Stimulated activated memory B cell treated with anti-CD40 and anti-IgM and Interleukin-4, amounts not matched to agents 10 μg/mL and 1 μg/mL and 100 μg/mL, for 72 hours (primary cell): ENCODE results near the gene ARHGEF39.
"Not testable (repeated sequence)": the region's sequence is repeated elsewhere in the genome, so short reads cannot be mapped to it uniquely, and the experiment has no call there.

Experiments
- ATAC-seq: fragments of 150-1000 bp; cut with Tn5 transposase; 2 replicates; pipeline ENCODE4 v1.10.0; 2021
- H3K27ac Mint-ChIP-seq: one replicate; pipeline ENCODE4 v1.8.0; 2022; ENCODE audit warnings: mild to moderate bottlenecking, mixed read lengths
- H3K27me3 Mint-ChIP-seq: one replicate; pipeline ENCODE4 v1.8.0; 2022; ENCODE audit warnings: mixed read lengths
- H3K36me3 Mint-ChIP-seq: one replicate; pipeline ENCODE4 v1.8.0; 2022; ENCODE audit warnings: mixed read lengths
- H3K4me1 Mint-ChIP-seq: one replicate; pipeline ENCODE4 v1.8.0; 2022; ENCODE audit warnings: mixed read lengths
- H3K4me3 Mint-ChIP-seq: one replicate; pipeline ENCODE4 v1.8.0; 2022; ENCODE audit warnings: mild to moderate bottlenecking, moderate library complexity, mixed read lengths
- H3K9me3 Mint-ChIP-seq: one replicate; pipeline ENCODE4 v1.8.0; 2022; ENCODE audit warnings: mixed read lengths

ARHGEF39 gene

DNA sequence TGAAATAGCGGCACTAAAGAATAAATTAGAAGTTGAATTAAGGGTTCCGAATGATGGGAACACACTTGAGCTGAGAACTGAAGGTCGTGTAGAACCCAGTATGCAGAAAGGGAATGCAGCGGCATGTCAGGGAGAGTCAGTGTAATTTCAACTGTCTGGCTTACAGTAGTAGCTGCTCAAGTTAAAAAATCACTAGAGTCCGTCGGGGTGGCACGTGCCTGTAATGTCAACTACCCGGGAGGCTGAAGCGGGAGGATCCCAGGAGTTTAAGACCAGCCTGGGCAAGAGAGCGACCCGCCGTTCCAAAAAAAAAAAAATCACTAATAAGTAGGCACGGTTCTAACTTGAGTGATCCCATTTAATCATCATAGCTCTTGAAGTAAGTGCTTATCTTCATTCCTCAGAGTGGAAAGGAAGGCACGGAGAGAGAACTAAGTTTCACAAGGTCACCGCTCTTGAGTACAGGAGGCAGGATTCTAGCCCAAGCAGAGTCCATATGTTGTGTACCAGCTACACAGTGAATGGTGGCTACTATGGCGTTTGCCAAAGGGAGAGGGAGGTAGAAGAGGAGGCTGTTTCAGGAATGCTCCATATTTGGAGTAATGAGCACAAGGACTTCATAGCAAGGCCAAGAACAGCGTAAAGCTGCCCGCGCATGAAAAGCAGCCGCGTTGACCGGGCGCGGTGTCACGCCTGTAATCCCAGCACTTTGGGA, 8.0 kb downstream of the ARHGEF39 start:
- peaks cover 22% of the 10 kb centered on the region for H3K36me3 Mint-ChIP-seq
- peak overlapping the region; percentile 99 for H3K27ac Mint-ChIP-seq
- H3K4me3 Mint-ChIP-seq = peak overlapping the region; percentile 94
- no peaks in the 10 kb centered on the region for H3K27me3 Mint-ChIP-seq
- H3K9me3 Mint-ChIP-seq = no peaks in the 10 kb centered on the region
- no peak for ATAC-seq
- peaks cover 59% of the 10 kb centered on the region for H3K4me1 Mint-ChIP-seq

DNA sequence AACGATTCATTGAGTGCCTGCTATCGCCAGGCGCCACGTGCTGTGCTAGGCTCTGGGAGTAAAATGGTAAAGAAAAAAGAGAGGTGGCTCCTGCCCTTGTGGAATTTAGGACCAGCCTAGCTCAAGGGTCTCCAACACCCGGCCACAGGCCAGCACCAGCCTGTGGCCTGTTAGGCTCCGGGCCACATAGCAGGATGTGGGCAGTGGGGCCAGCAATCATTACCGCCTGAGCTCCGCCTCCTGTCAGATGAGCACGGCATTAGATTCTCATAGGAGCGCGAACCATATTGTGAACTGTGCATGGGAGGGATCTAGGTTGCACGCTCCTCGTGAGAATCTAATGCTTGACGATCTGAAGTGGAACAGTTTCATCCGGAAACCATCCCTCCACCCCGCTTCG, 8.6 kb downstream of the ARHGEF39 start:
- H3K27ac Mint-ChIP-seq = peak overlapping the region; percentile 99
- no peak overlapping the region for H3K4me3 Mint-ChIP-seq
- H3K9me3 Mint-ChIP-seq = no peaks in the 10 kb centered on the region
- H3K36me3 Mint-ChIP-seq = peaks cover 22% of the 10 kb centered on the region
- H3K27me3 Mint-ChIP-seq = no peaks in the 10 kb centered on the region
- ATAC-seq = no peak
- peaks cover 60% of the 10 kb centered on the region for H3K4me1 Mint-ChIP-seq

DNA sequence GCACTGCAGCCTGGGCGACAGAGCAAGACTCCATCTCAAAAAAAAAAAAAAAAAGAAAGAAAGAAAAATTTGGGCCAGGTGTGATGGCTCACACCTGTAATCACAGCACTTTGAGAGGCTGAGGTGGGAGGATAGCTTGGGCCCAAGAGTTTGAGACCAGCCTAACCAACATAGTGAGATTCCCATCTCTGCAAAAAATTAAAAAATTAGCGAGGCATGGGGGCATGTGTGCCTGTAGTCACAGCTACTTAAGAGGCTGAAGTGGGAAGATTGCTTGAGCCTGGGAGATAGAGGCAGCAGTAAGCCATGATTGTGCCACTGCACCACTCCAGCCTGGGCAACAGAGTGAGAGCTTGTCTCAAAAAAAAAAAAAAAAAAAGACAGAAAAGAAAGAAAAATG, 11.4 kb downstream of the ARHGEF39 start:
- H3K9me3 Mint-ChIP-seq = no peaks in the 10 kb centered on the region

DNA sequence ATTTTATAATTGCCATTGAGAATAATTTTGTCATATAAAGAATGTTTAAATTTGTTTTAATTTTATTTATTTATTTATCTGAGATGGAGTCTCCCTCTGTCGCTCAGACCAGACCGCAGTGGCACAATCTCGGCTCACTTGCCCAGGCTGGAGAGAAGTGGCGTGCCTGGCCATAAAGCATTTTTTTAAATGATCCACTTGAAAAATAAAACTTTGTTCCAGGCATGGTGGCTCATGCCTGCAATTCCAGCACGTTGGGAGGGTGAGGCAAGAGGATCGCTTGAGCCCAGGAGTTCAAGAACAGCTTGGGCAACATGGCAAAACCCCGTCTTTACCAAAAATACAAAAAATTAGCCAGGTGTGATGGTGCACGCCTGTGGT, 12.2 kb downstream of the ARHGEF39 start:
- Mint-ChIP-seq H3K27me3 (no peaks in the 10 kb centered on the region), H3K27ac (peak overlapping the region; percentile 21), H3K4me1 (peaks cover 58% of the 10 kb centered on the region)

More for the DNA sequence above, 11.4 kb downstream of the ARHGEF39 start:
- Mint-ChIP-seq H3K27me3 (no peaks in the 10 kb centered on the region), H3K4me3 (no peak overlapping the region), H3K27ac (peak overlapping the region; percentile 21), H3K36me3 (no peaks in the 10 kb centered on the region), H3K4me1 (peaks cover 52% of the 10 kb centered on the region)
- no peak for ATAC-seq

DNA sequence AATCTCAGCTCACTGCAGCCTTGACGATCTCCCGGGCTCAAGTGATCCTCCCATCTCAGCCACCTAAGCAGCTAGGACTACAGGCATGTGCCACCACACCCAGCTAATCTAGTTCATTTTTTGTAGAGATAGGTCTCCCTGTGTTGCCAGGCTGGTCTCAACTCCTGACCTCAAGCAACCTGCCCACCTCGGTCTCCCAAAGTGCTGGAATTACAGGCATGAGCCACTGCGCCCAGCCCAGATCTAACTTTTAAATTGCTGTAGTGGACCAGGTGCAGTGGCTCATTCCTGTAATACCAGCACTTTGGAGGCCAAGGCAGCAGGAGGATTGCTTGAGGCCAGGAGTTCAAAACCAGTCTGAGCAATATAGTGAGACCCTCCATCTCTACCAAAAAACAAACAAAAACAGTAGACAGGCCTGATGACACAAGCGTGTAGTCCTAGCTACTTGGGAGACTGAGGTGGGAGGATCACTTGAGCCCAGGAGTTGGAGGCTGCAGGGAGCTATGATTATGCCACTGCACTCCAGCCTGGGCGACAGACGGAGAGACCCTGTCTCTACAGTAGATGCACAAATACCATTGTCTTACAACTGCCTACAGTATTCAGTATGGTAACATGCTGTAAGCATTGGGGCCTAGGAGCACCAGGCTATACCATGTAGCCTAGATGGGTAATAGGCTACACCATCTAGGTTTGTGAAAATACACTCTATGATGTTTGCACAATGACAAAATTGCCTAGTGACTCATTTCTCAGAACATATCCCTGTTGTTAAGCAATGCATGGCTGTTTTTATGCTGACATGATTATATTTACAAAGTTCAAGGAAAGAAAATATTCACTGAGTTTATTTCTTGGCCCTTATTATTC, 12.8 kb downstream of the ARHGEF39 start:
- peaks cover 58% of the 10 kb centered on the region for H3K4me1 Mint-ChIP-seq
- H3K27me3 Mint-ChIP-seq = no peaks in the 10 kb centered on the region
- peak overlapping the region; percentile 10 for H3K4me3 Mint-ChIP-seq
- ATAC-seq = no peak
- H3K36me3 Mint-ChIP-seq = no peaks in the 10 kb centered on the region
- H3K9me3 Mint-ChIP-seq = no peaks in the 10 kb centered on the region
- peak overlapping the region; percentile 92 for H3K27ac Mint-ChIP-seq

More for the DNA sequence above, 12.2 kb downstream of the ARHGEF39 start:
- Mint-ChIP-seq H3K4me3 (no peak overlapping the region), H3K9me3 (no peaks in the 10 kb centered on the region), H3K36me3 (no peaks in the 10 kb centered on the region)
- ATAC-seq = no peak

DNA sequence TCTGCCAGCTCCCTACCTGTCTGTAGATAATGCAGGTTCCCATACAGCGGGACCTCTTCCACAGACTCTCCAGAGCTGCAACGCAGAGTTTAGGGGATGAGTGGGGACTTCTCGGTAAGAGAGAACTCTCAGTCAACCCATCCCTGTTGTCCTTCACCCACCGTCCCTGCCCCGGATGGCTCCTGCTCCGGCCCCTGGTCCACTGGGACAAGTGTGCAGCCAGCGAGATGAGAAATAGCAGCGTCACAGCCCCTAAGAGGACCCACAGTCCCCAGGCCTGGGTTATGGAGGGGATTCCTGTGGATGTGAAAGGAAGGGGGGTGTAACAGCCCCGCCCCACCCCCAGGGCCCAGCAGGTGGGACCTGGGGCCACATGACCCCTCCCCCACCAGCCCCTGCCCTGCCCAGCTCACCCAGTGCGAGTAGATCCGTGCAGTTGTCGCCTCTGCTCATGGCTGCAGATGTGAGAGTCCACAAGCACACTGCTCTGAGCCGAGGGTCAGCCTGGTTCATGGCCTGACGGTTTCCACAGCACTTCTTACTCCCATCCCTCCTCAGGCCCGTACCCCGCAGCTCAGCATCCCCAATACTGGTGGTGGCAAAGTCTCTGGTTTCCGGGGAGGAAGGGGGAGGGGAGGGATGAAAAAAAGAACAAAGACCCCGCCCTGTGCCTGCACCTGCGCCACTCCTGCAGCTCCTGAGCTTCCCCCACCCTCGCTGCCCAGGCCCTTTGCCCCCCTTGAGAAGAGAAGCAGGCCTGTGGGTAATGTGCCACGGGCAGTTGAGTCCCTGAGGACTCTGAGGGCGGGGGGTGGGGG, 14.4 kb downstream of the ARHGEF39 start, which contains the start of gene SIT1:
Gene SIT1 (minus strand): TSS at position 591 of the 818 bp plus-strand sequence. CDS start 78 bp downstream, at position 513.
- peak; percentile 3 for ATAC-seq
- H3K4me1 Mint-ChIP-seq = peaks cover 52% of the 10 kb centered on the region
- H3K27ac Mint-ChIP-seq = peak within 1 kb of the TSS; percentile 92
- no peaks in the 10 kb centered on the region for H3K27me3 Mint-ChIP-seq
- H3K4me3 Mint-ChIP-seq = peak within 1 kb of the TSS; percentile 83
- H3K9me3 Mint-ChIP-seq = no peaks in the 10 kb centered on the region
- no peaks in the 10 kb centered on the region for H3K36me3 Mint-ChIP-seq

DNA sequence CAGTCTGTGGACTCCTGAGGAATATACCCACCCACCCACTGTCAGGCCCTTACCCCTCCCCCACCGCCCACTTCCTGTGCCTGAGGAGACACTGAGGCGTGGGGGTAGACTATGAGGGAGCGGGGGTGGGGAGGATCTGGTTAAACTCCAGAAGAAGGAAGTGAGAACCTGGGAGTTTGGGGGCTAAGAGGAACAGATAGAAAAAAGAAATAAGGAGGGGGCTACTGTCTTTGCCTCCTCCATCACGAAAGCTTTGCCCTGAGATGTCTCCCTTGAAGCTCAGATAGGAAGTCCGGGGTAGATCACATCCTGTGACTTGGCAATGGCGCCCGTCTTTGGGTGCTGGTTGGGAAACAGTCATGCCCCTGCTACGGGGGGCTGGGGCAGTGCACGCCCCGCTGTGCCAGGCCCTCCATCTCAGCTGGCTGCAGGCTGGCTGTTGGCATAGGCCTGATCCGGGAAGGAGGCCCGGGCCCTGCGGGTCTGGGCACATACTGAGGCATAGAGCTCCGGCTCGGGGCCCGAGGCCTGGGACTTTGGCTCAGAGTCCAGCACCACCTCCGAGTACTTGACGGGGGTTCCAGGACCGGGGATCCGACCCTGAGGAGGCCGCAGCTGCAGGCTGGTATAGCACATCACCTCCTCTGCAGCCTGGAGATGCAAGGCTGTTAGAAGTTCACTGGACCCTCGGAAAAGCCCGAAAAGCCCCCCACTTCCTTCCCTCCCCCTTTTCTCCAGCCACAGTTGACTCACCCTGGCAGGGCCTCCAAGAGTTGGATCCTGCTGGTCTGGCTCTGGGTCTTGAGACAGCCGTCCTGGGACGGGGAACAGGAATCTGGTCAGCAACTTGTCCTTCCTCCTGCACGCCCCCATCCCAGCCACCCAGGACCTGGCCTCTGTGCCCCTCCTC, 15.3 kb downstream of the ARHGEF39 start:
- H3K4me3 Mint-ChIP-seq = peak overlapping the region; percentile 83
- no peaks in the 10 kb centered on the region for H3K9me3 Mint-ChIP-seq
- H3K27me3 Mint-ChIP-seq = no peaks in the 10 kb centered on the region
- peak overlapping the region; percentile 92 for H3K27ac Mint-ChIP-seq
- H3K36me3 Mint-ChIP-seq = no peaks in the 10 kb centered on the region
- peaks cover 56% of the 10 kb centered on the region for H3K4me1 Mint-ChIP-seq
- ATAC-seq = no peak

DNA sequence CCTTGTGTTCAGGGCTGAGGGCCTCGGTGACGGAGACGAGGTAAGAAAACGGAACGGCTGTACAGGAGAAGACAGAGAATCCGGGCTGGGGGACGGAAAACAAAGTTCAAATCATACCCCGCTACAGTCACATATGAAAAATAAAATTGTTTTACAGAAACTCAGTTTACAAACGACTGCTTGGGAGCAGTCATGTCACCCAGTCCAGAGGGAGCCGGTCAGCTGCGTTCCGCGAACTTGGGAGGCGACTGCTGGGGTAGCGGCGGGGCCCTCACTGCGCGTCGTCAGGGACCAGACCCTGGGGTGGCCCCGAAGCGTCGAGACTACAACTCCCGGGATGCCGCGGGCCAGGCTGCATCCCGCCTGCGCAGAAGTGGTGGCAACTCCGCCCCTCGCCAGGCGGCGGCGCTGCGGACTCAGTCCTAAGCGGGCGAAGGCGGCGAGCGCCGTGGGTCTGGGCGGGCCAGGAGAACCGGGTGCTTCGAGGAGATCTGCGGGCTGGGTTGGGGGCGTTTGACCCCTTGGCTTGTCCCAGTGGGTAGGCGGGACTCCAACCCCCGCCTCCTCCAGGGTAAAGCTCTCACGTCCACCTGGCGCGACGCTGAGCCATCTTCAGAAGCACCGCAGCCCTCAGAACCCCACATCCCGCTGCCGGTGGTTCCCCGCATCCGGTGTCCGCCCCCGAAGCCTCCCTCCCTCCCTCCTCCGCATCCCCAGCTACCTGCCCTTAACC, 18.3 kb downstream of the ARHGEF39 start:
- peak overlapping the region; percentile 92 for H3K27ac Mint-ChIP-seq
- H3K9me3 Mint-ChIP-seq = no peaks in the 10 kb centered on the region
- H3K36me3 Mint-ChIP-seq = peaks cover 6% of the 10 kb centered on the region

DNA sequence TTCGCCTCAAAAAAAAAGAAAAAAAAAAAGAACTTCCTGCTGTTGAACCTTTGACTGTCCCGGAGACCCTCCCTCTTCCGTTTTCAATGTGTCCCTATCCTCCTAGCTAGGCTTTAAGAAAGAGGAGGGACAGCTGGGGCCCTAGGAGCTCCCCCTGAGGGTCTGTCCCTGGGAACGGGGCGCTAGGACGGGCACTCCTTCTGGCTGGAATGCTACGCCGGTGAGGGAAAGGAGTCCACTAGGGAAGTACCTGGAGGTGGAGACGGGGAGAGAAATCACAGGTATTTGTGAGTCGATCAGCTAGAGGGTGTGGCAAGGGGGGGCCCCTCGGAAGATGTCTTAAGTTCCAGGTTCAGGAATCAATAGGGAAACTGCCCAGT, 18.9 kb downstream of the ARHGEF39 start:
- Mint-ChIP-seq H3K4me3 (peak overlapping the region; percentile 92), H3K9me3 (no peaks in the 10 kb centered on the region), H3K4me1 (peaks cover 64% of the 10 kb centered on the region), H3K36me3 (peaks cover 8% of the 10 kb centered on the region), H3K27me3 (no peaks in the 10 kb centered on the region), H3K27ac (peak overlapping the region; percentile 92)
- ATAC-seq = no peak

More for the DNA sequence above, 18.3 kb downstream of the ARHGEF39 start:
- Mint-ChIP-seq H3K27me3 (no peaks in the 10 kb centered on the region), H3K4me3 (peak overlapping the region; percentile 92), H3K4me1 (peaks cover 64% of the 10 kb centered on the region)
- ATAC-seq = peak; percentile 91

DNA sequence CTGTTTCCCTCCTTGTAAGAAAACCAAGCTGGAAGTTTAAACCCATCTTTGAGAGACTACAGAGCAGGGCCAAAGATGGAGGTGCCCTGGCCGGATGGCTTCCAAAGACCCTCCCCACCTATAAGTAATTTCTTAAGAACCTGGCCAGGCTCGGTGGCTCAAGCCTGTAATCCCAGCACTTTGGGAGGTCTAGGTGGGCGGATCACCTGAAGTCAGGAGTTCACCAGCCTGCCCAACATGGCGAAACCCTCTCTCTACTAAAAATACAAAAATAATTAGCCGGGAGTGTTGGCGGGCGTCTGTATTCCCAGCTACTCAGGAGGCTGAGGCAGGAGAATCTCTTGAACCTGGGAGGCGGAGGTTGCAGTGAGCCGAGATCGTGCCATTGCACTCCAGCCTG, 19.3 kb downstream of the ARHGEF39 start:
- not testable (repeated sequence) for ATAC-seq
- peaks cover 64% of the 10 kb centered on the region for H3K4me1 Mint-ChIP-seq

DNA sequence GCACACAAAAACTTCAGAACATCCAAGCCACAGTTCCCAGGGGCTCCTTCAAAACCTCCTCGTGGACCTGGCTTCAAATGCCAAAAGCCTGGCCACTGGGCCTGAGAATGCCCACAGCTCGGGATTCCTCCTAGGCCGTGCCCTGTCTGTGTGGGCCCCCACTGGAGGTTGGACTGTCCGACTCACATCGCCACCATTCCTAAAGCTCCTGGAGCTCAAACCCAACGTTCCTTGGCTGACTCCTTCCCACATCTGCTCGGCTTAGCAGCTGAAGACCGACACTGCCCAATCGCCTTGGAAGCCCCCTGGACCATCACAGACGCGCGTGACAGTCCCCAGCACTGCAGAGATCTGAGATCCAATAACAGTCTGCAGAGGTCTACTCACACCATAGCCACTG, 21.9 kb downstream of the ARHGEF39 start:
- H3K9me3 Mint-ChIP-seq = no peaks in the 10 kb centered on the region
- no peak overlapping the region for H3K4me3 Mint-ChIP-seq
- ATAC-seq = no peak
- peaks cover 19% of the 10 kb centered on the region for H3K36me3 Mint-ChIP-seq
- H3K27me3 Mint-ChIP-seq = no peaks in the 10 kb centered on the region
- peaks cover 65% of the 10 kb centered on the region for H3K4me1 Mint-ChIP-seq
- no peak overlapping the region for H3K27ac Mint-ChIP-seq

More for the DNA sequence above, 19.3 kb downstream of the ARHGEF39 start:
- not testable (repeated sequence) for H3K9me3 Mint-ChIP-seq, H3K27me3 Mint-ChIP-seq
- H3K4me3 Mint-ChIP-seq = peak overlapping the region; percentile 92
- H3K27ac Mint-ChIP-seq = peak overlapping the region; percentile 92
- H3K36me3 Mint-ChIP-seq = peaks cover 12% of the 10 kb centered on the region

DNA sequence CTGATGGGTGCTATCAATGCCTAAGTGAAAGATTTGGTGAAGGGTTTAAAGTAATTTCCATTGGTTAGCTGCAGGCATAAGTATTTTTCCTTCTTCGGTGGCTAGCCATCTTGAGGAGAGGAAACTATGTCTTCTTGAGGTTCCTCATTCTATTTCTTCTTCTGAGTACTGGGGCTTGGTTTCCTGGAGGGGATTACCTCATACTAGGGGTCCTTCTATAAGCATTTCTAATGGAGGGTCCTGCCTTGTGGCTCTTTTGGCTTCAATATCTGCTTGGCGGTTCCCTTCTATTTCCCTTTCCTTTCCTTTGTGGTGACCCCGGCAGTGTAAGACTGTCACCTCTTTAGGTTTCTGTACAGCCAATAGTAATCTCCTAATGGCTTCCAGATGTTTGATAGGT, 23.5 kb downstream of the ARHGEF39 start:
- not testable (repeated sequence) for H3K27me3 Mint-ChIP-seq, H3K9me3 Mint-ChIP-seq, ATAC-seq, H3K4me3 Mint-ChIP-seq
- H3K27ac Mint-ChIP-seq = peak overlapping the region; percentile 6
- H3K36me3 Mint-ChIP-seq = peaks cover 19% of the 10 kb centered on the region
- peaks cover 70% of the 10 kb centered on the region for H3K4me1 Mint-ChIP-seq

DNA sequence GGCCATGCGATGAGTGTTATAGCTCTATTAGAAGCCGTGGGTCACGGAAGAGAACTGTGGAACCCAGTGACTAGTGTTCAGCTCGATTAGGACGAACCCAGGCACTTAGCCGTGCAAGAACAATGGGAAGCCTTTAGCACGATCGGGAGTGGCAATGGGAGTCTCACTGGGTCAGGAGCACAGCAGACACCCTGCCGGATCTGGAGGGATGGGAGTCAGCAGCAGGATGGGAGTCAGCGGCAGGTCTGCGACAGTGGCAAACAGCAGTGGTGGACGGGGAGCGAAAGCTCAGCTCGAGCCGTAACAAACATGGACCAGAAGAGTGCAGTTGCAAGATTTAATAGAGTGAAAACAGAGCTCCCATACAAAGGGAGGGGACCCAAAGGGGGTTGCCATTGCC, 24.6 kb downstream of the ARHGEF39 start:
- Mint-ChIP-seq H3K27ac (peak overlapping the region; percentile 6), H3K4me1 (peaks cover 71% of the 10 kb centered on the region), H3K36me3 (peaks cover 19% of the 10 kb centered on the region)
- H3K4me3 Mint-ChIP-seq, H3K9me3 Mint-ChIP-seq, H3K27me3 Mint-ChIP-seq, ATAC-seq: not testable (repeated sequence)

DNA sequence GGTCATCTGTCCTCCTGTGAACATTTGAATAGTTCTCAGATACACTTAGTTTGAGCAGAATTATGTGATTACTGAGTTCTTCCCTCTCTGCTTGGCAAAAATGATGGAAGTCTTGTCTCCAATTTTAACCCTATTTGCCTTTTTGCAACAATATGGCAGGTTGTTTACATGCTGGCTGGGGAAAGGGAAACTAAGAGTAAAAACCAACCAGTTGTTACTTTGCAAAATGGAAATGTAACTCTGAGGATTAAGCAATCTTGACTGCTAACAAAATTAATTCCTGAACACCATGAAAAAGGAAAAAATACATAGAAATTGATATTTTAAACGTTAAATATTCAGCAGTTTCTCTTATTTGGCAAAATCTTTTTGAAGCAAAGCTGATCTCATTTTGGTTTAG, 25.4 kb downstream of the ARHGEF39 start:
- H3K27me3 Mint-ChIP-seq = no peaks in the 10 kb centered on the region
- peaks cover 75% of the 10 kb centered on the region for H3K4me1 Mint-ChIP-seq
- no peak for ATAC-seq
- H3K36me3 Mint-ChIP-seq = peaks cover 19% of the 10 kb centered on the region
- H3K4me3 Mint-ChIP-seq = no peak overlapping the region
- H3K27ac Mint-ChIP-seq = no peak overlapping the region
- no peaks in the 10 kb centered on the region for H3K9me3 Mint-ChIP-seq
